HG03159 (cell line): ENCODE measurements around the gene BASP1.

Source experiments
- ATAC-seq: cut with Tn5 transposase; IDR thresholded peaks from one replicate; pipeline ENCODE4 v1.9.1; 2021; ENCODE audit warnings: mild to moderate bottlenecking, moderate library complexity; ENCODE audit not compliant: unreplicated experiment

BASP1 gene, protein sequence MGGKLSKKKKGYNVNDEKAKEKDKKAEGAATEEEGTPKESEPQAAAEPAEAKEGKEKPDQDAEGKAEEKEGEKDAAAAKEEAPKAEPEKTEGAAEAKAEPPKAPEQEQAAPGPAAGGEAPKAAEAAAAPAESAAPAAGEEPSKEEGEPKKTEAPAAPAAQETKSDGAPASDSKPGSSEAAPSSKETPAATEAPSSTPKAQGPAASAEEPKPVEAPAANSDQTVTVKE

DNA sequence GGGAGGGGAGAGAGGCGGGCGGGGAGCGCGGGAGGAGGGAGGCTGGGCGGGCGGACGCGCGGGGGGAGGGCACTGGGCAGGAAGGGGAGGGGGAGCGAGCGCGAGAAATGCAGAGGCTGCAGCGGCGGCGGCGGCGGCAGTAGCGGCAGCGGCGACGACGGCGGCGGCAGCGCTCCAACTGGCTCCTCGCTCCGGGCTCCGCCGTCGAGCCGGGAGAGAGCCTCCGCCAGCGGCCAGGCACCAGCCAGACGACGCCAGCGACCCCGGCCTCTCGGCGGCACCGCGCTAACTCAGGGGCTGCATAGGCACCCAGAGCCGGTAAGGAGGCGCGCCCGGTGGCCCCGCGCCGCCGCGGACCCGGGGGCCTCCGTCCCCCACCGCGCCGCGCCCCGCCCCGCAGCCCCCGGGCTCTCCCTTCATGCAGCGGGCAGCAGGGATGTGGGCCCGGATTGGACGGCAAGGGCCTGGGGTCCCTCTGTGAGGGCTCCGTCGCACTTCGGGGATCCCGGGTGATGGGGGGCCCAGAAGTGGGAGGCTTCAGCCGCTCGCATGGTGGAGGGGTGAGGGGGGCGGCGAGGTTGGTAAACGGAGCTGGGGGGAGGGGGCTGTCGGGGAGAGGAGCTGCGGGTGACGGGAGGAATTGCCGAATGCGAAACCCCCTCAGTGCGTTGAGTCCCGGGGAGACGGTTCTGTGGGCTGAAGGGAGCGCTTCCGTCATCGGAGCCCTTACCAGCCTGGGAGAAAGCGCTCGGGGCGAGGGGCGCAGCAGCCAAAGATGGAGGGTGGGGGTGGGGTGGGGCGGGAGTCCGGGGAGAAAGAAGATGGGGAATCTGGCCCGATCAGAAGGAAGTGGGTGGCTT lies at the start of gene BASP1:
Gene BASP1 (plus strand): TSS at position 139 of the 860 bp plus-strand sequence. CDS start 57,586 bp downstream, outside the sequence.
- peak; percentile 39 for ATAC-seq

DNA sequence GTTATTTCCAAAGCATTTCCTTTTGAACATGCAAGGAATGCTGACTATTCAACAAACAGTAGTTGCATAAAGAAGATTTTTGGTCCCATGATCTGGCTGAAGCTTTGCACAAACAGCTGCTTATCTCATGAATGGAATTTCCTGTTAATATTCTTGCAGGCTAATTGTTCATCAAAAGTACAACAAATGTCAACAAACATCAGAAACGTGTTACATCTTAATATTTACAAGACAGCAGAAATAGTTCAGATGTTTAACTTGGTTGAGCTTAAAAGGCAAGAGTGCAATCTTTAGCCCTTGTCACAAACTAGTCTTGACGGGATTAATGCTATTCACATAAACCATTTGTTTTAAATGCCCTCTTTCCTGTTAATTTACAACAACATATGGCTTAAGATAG lies 47.9 kb upstream of the BASP1 start:
- no peak for ATAC-seq

DNA sequence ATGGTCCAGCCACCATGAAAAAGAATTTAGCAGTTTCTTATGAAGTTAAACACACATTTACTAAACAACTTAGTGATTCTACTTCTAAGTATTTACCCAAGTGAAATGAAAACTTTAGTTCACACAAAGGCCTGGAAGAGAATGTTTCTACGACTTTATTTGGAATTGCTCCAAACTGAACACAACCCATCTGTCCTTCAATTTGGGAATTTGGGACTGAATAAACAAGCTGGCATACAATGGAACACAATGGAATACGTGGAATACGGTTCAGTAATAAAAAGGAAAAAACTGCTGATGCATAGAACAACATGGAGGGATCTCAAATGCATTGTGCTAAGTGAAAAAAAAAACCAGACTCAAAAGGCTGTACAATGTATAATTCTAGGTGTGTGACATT lies 44.6 kb upstream of the BASP1 start:
- ATAC-seq: no peak

DNA sequence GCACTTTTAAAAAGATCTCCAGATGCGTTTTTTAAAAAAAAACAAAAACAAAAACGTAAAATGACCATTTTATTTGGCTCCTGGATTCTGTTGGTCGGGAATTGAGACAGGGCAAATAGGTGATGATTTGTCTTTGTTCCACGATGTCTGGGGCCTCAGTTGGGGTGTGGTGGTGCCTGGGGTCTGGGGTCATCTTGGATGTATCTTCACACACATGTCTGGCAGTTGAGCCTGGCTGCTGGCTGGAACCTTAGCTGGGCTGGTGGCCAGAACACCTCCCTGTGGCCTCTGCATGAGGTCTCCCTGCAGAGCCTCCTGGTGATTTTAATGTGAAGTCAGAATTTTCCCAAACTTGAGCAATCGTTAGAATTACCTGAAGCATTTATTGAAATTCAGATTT lies 42.5 kb upstream of the BASP1 start:
- no peak for ATAC-seq

DNA sequence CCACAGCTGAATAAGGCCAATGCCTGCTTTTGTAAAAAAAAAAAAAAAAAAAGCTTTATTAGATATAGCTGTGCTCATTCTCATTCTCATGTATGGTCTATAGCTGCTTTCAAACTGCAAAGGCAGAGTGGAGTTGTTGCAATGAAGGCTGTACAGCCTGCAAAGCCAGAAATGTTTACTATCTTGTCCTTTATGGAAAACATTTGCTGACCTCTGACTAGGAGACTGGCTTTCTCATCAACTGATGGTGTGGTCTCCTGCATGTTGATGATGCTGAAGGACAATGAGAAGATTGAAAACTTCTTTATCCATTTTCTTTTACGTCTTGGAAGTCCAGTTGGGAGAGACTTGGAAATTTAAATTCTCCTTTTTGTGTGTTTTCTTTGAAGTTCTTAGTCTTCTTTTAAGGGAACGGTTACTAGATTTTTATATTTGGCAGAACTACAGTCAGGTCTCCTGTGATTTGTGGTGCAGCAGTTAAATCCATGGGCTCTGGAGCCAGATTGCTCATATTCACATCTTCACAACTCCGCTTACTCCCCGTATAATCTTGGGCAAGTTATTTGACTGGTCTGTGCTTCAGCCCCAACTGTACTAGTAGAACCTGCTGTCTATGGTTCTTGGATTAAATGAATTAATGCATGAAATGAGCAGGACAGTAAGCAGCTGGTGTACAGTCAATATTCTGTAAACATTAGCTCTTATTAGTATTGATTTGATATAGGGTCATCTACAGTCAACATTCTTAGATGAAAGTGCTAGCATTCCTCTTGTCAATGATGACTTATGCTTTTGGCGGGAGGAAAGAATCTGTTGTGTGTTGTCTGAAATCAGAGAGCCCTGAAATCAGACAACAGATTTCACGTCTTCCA lies 39.7 kb upstream of the BASP1 start:
- no peak for ATAC-seq

DNA sequence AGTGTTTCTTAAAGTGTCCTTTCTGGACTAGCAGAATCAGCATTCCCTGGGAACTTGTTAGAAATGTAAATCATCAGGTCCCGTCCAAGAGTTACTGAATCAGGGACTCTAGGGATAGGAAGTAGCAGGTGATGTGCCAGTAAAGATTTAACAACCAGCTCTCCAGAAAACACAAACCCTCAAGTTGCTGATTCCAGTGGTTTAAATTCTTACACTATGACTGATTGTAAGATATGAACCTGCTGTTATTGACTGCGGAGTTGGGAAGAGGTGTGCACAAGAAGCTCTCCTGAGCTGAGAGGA lies 39.1 kb upstream of the BASP1 start:
- no peak for ATAC-seq

DNA sequence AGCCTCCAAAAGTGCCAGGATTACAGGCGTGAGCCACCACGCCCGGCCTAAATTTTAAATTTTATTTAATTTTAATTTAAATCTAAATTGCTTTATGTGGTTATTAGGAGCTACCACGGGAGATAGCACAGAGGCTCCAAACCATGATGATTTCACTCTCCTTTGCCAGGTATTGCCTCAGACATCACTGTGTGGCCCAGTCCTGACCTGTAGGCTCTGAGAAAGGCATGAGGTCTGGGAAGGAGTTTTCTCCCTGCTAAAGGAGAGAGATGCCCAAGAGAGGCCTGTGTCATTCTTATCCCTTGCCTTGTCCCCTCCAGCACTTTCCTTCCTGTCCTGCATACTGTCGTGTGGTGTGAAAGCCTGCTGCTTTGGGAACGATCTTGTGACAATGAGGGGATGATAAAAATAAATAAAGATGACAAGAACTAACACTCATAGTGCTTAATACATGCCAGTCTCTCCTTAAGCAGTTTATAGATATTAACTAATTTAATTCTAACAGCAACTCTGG lies 37.0 kb upstream of the BASP1 start:
- ATAC-seq: no peak

DNA sequence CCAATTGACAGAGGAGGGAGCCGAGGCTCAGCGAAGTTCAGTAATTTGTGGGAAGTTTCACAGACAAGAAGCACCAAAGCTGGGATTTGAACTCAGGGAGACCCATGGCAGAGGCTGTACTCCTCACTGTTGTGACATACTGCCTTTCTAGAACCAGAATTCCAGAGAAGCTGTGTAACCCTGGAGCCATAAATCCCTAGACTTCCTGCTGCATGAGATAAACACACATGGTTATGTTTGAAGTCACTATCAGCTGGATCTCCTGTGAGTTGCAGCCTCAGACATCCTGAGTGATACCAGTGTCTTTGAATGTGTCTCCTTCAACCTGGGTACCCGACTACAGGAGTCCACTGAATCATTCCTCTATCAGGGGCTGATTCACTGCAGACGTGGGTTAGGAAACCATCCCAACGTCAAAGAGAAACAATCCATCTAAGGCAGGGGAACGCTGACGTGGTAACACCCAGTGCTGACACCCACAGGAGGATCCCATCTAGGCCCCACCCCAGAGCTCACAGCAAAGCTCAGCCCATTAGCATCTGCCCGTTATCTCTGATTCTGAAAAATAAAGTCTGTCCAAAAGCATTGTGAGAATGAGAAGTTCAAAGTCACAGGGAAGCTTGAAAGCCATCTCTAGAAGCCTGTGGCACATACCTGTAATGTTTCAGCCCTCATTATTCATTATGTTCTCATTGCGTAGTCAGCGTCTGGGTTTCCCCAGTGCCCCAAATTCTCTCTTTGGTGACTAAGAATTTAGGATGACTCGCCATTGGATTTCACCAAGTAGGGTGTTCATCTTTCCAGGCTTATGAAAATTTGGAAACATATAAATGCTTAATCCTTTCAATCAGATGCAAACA lies 36.3 kb upstream of the BASP1 start:
- no peak for ATAC-seq

DNA sequence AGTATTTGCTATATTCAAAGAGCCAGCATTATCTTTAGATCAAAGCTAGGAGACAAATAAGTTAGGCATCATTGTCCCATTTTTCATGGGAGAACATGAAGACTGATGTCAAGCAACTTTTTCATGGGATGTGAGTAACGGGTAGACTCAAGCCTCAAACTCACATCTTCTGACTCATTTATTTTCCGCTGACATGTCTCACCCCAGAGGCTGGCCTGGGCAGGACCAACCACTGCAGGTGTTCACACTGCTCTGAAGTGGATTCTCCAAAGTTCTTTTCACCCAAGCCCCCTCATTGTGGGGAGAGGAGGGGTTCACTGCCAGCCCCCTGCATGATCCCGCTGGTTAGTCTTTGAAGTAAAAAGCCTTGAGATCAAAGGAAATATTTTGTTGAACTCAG lies 34.9 kb upstream of the BASP1 start:
- no peak for ATAC-seq

DNA sequence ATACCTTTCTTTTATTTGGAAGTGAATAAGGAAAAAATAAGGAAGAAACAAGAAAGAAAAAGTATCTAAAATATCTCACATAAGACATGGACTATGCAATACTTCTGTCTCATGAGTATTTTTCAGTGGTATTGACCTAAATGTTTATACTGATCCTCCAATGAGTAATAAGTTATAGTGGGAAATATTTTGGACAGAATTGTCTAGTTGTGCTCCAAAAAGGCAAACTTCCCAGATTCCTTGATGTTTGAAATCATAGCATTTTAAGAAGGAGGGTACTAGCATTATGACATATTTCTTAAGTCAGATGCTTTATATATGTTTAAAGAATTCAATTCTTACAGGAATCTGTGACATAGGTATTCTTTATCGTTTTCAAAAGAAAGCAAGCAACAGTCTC lies 34.5 kb upstream of the BASP1 start:
- no peak for ATAC-seq

DNA sequence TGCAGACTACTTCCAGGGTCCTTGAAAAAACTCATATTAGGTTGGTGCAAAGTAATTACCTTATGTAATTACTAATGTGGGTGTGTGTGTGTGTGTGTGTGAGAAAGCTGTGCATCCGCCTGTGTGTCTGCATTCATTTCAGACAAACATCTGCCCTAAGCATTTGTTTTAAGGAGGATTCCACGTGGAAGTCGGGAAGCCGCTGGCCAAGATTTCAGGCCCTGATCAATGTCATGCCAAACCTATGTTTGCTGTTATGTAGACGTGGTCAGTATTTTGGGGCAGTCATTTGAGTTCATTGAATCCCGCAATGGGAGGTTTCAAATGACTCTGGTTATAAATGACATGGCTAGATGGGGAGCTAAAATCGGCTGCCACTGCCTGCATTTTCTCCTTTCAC lies 33.6 kb upstream of the BASP1 start:
- no peak for ATAC-seq

DNA sequence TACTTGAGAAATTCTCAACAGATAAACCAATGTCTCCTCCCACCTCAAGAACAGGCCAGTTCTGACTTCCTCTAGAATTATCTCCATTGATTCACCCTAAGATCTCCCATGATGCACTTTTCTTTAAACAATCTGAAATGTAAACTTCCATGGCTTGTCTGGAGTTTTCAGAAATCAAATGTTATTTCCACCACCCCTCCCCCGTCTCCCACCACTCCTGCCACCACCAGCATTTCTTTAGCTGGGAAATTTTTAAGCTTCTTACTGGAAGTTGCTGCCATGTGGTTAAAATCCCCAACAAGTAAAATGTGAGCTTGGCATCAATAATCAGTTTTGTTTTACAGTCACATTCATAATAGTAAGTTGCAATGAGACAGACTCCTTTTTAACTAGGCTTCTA lies 32.8 kb upstream of the BASP1 start:
- no peak for ATAC-seq

DNA sequence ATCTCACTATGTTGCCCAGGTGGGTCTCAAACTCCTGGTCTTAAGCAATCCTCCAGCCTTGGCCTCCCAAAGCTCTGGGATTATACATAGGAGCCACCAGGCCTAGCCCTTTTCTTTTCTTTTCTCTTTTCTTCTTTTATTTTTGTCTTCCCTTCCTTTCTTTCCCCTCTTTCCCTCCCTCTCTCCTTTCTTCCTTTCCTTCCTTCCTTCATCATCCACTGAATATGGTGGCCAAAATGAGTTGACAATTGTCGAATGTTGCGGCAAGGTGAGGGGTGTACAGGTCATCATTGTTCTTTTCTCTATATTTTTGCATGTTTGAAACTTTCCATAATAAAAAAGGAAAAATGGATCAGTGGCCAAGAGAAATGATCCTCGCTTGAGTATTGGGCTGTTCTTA lies 32.1 kb upstream of the BASP1 start:
- no peak for ATAC-seq

DNA sequence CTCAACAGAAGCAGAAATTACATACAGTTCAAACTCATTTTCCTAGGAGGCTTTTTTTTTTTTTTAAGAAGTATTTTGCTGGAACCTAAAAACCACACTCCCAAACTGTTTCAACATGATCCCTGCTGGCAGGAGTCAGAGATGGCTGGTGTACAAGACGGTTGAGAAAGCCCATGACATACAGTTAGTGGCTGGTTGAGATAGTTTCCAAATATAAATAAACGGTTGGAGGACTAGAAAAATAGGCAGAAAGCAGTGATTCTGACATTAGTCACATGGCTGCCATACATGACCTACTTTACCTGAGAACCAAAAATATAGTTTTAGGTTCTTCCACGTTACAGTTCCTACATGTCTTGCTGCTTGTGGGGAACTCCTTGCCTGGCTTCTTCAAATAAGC lies 31.7 kb upstream of the BASP1 start:
- ATAC-seq: no peak

DNA sequence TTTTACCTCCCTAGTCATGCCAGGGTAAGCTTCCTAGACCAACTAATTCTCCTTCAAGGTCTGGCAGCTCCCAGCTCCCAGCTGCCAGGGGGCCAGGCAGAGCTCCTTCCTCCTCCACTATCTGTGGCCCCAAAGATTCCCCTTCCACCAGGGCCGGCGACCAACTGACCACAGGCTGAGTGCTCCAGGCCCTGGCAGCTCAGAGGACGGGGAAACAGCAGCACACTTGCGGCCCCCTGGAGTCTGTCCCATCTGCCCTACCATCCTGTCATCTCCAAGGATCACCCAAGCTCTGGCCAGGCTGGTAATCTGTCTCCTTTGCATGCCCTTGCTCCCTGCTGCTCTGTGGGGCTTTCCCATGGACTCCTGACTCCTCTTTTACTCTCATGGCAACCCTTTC lies 31.2 kb upstream of the BASP1 start:
- ATAC-seq: no peak

DNA sequence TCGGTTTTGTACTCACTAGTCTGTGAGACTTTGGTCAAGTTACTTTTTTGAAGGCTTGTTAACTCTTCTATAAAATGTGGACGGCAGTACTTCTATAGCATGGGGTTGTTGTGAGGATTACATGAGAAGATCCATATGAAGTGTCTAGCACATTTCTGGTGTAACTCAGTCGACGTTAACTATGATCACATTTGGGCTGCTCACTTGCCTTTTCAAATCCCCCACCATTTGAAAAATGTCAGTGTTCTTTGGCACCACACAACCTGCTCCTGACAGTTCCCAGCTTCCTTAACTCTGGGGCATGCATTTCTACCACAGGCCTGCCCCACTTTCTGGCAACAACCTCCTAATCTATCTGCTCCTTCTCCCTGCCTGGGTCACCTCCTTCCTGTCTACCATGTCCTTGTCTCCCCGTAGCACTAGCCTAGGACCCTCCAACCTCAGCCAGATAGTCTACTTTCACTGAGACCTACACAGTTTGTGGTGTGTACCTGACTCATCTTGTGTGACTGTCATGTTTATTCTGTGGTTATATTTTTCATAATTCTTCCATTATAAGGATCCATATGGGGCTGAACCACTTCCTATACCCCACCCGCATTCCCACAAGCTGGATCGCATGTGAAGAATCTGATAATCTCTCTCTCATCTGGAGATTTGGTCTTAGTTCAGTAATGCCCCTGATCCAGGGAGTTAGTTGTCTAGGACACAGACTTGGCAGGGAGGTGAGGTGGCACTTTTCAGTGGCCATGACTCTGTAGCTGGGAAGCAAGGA lies 30.2 kb upstream of the BASP1 start:
- no peak for ATAC-seq

DNA sequence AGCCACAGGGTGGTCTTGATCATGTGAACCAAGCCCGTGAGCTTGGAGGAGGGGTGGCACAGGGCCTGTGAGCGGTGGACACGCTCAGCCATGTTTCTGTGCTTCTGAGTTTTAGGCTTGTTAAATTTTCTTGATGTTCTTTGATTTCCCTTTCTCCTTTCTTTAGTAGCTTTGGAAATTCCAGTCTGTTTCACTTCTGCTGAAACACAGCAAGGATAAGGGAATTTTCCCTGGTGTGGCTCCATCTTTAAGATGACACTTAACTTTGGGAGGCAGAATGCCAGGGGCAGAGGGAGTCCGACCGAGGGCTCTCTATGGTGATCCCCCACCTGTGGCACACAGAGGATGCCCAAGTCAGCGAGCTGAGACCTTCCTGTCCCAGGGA lies 29.7 kb upstream of the BASP1 start:
- no peak for ATAC-seq

DNA sequence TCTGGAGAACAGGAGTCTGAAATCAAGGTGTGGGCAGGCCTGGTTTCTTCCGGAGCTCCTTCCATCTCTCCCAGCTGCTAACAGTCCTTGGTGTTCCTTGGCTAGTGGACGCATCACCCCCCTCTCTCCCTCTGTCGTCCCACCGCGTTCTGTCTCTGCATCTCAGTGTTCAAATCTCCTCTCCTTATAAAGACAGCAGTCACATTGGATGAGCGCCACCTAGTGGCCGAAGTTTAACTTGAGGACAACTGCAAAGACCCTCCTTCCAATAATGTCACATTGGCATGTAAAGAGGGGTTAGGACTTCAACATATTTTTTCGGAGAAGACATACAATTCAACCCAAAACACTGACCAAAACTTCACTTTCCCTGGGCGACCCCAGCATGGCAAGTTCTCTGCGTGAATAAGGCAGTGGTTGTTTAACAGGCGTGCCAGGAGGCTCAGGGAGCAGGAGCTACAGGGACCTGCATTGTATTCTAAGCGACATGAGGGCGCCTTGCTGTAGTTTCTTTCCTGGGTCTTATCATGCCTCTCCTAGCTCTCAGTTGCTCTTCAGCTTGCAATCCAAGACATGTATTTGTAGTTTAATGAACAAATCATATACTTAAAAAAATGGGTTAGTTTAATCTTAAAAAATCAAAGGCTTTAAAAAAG lies 27.9 kb upstream of the BASP1 start:
- peak; percentile 67 for ATAC-seq

DNA sequence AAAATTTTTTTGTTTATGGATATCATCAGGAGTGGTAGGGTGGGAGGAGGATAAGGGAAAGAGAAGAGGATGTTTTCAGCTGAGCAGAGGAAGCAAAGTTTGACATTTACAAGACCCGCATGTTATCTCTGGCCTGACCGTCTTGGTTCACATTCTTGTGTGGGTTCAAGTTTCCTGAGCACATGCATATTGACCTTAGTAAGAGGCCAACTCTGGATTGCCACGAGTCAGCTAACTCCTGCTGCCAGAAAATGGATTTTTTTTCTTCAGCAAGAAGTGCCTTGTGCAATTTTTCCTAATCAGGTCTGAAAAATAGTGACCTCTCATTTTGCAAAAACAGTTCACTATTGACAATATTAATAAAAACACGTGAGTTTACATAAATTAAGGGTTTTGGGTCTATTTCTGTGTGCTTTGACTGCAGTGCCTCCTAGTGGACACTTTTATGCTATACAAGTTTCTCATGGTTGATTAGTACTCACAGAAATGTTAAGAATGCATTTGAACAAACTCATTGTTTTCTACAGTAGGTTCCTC lies 27.1 kb upstream of the BASP1 start:
- ATAC-seq: no peak
